Epithelial cell of proximal tubule (primary cell): ENCODE results near the gene OR13C8. TPM values are rescaled to one million over a fixed set of nuclear protein-coding genes. Genes with fewer than 3 reads are reported as not detected.
"Not testable (repeated sequence)": the region's sequence is repeated elsewhere in the genome, so short reads cannot be mapped to it uniquely, and the experiment has no call there.

Experiments
- DNase-seq: peaks from one replicate; pipeline ENCODE4 v3.0.0-alpha.2; 2011; ENCODE audit warnings: low read depth
- H3K4me3 ChIP-seq: 2 replicates; pipeline ENCODE4 v1.5.1; 2011; ENCODE audit warnings: low read depth, mild to moderate bottlenecking, low read length
- total RNA-seq: library from RNA; depleted of rRNA; stranded (reverse); fragments of >200 nt; gene quantifications from 2 replicates; pipeline ENCODE4 v1.2.3, GENCODE V29; 2015
- TF ChIP-seq, protein P1 (sequence below): conservative IDR thresholded peaks from 2 replicates; pipeline ENCODE4 v1.5.1; 2012; ENCODE audit warnings: low read depth, mild to moderate bottlenecking, low read length

Gene OR13C8
- total RNA-seq, 1 donor from 2014 or later = not detected

DNA sequence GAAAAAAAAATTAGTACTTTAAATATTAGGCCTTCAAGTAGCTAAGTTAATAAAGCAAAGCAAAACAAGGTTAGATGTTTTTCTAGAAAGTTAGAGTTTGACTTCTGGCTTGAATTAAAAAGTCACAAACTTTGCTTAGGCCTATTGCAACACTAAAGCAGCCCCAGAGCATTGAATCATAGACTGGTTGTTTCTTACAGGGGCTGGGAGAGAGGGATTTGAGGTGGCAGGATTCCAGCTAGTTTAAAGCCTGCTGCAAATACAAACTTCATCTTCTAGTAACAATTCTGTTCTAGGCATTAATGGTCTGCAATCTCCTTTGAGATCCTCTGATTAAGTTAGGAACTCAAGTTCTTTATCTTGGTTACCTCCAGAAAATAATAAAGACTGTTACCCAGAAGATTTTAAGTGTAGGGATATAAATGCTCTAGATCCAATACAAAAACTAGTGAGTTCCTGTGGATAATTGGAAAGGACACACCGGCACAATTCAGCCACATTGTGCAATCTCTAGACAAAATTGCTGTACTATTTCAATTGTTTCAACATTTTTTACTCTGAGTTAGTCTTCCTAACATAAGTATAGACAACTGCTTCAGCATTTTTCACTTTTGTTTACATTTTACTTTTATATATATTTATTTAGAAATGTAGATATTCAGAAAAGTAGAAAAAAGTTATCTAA, 17.7 kb downstream of the OR13C8 start:
- H3K4me3 ChIP-seq = no peak overlapping the region
- TF ChIP-seq, protein P1, sequence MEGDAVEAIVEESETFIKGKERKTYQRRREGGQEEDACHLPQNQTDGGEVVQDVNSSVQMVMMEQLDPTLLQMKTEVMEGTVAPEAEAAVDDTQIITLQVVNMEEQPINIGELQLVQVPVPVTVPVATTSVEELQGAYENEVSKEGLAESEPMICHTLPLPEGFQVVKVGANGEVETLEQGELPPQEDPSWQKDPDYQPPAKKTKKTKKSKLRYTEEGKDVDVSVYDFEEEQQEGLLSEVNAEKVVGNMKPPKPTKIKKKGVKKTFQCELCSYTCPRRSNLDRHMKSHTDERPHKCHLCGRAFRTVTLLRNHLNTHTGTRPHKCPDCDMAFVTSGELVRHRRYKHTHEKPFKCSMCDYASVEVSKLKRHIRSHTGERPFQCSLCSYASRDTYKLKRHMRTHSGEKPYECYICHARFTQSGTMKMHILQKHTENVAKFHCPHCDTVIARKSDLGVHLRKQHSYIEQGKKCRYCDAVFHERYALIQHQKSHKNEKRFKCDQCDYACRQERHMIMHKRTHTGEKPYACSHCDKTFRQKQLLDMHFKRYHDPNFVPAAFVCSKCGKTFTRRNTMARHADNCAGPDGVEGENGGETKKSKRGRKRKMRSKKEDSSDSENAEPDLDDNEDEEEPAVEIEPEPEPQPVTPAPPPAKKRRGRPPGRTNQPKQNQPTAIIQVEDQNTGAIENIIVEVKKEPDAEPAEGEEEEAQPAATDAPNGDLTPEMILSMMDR = no peak
- no peak for DNase-seq

DNA sequence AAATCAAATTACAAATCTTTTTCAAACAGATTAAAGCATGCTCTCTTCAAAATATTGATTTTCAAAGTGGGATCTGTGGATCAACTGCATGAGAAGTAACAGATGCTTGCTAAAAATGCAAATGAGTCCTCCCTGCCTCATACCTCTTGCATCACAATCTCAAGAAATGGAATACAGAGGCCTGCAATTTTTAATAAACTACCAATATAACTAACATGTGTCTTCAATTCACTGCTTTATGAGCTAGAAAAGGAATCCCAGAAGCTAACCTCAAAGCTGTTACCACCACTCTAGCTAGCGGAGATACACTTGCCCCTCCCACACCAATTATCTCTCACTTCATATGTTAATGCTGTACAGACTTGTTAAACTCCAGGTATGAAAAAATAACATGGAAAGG, 20.7 kb downstream of the OR13C8 start:
- TF ChIP-seq, protein P1 = no peak
- no peak for DNase-seq
- H3K4me3 ChIP-seq = no peak overlapping the region

DNA sequence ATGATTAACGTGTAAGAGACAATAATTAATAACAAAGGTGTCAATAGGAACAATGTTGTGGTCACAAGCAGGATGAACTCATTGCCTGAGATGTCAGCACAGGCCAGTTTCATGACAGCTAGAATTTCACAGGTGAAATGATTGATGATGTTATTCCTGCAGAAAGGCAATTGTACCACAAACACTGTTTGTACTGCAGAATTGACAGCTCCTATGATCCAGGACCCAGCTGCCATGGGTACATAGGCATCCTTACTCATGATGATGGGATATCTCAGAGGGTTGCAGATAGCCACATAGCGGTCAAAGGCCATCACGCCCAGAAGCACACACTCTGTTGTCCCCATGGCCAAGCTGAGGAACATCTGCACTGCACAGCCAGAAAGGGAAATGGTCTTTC, 29.8 kb downstream of the OR13C8 start:
- H3K4me3 ChIP-seq, DNase-seq: not testable (repeated sequence)

DNA sequence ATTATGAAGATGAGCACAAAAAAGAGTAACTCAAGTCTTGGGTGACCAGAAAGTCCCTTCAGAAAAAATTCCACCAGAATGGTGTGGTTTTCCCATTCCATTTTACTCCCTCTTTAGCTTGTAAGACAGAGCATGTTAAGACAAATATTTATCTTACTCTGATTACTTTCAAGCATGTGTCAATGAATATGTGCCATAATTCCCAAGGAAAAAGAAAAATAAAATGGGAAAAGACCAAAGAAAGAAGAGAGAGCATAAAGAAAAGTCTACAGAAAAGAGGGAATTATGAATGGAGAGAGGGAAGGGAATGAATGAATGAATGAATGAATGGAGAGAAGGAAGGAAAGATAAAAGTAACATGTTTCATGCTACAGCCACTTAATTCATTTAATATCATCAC, 30.3 kb downstream of the OR13C8 start, which contains the start of gene OR13C5:
Gene OR13C5 (minus strand): TSS at position 101 of the 400 bp plus-strand sequence. CDS start 0 bp downstream, at position 101.
- H3K4me3 ChIP-seq, DNase-seq: not testable (repeated sequence)

DNA sequence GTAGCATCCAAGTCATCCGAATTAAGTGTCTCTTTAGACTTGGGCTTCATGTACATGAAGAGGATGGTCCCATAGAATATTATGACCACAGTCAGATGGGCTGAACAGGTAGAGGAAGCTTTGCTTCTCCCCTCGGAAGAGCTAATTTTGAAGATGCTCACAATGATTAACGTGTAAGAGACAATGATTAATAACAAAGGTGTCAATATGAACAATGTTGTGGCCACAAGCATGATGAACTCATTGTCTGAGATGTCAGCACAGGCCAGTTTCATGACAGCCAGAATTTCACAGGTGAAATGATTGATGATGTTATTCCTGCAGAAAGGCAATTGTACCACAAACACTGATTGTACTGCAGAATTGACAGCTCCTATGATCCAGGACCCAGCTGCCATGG, 35.8 kb downstream of the OR13C8 start:
- no peak for DNase-seq
- H3K4me3 ChIP-seq = no peak overlapping the region
- TF ChIP-seq, protein P1 = no peak

DNA sequence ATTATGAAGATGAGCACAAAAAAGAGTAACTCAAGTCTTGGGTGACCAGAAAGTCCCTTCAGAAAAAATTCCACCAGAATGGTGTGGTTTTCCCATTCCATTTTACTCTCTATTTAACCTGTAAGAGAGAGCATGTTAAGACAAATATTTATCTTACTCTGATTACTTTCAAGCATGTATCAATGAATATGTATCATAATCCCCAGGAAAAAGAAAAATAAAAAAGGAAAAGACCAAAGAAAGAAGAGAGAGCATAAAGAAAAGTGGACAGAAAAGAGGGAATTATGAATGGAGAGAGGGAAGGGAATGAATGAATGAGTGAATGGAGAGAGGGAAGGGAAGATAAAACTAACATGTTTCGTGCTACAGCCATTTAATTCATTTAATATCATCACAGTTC, 36.6 kb downstream of the OR13C8 start, which contains the start of gene OR13C2:
Gene OR13C2 (minus strand): TSS at position 101 of the 400 bp plus-strand sequence. CDS start 0 bp downstream, at position 101.
- H3K4me3 ChIP-seq, DNase-seq: not testable (repeated sequence)

DNA sequence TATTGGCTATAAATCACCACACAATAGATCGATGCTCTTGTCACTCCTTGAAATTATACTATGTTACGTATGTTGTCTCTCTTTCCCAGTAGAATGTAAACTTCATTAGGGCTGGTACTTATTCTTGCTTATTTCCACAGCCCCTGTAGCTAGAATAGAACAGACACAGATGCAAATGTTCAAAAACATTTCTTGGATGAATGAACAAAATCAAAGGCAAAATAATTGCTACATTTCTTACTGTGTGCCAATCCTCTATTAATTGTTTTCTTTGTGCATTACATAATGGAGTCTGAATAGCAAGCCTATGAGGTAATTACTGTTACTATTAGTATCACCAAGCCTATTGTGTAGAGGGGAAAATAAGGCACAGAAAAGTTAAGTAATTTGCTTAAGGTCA, 37.2 kb downstream of the OR13C8 start:
- no peak overlapping the region for H3K4me3 ChIP-seq
- no peak for DNase-seq
- TF ChIP-seq, protein P1 = no peak

DNA sequence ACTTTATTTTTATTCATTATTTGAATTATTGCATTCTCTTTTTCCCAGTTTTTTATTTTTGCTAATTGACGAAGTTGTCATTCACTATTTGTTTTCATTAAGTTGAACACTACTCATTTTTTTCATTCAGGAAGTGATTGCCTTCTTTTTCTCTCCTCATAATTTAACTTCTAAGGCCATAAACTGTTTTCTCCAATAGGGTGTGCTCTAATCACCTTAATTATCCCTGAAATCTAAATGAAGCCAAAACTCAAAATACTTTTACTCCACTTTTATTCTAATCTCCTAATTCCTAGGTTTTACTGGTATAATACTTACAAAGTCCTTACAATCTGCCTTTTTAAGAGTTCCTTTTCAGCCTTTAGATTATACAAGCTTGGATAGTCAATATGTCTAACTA, 39.4 kb downstream of the OR13C8 start:
- TF ChIP-seq, protein P1 = peak; percentile 40
- DNase-seq = no peak
- H3K4me3 ChIP-seq = no peak overlapping the region

DNA sequence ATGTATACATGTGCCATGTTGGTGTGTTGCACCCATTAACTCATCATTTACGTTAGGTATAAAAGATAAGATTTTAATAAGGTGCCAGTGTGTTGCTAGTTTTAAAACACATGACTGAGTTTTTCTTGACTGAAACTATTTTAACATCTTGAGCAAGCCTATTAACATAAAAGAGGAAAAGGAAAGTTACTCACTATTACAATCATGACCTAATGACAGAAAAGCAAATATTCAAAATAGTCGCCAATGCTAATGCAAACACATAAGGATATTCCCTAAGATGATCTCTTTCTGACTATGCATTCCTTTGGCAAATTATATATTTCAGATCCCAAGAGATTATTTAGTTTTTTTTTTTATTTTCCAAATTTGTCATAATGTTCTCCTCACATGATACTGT, 42.2 kb downstream of the OR13C8 start:
- no peak overlapping the region for H3K4me3 ChIP-seq
- DNase-seq = no peak
- TF ChIP-seq, protein P1 = no peak
